WTC11 (cell line): Measurements from ENCODE around the gene ZDHHC7.

ENCODE experiments used
- CREB1 ChIP-seq: sonication (generic); formaldehyde crosslinking; IDR thresholded peaks from 2 replicates; pipeline ENCODE4 v1.8.0; 2023; ENCODE audit warnings: mild to moderate bottlenecking, missing genetic modification reagents
- ESRRA ChIP-seq: sonication (generic); formaldehyde crosslinking; IDR thresholded peaks from 2 replicates; pipeline ENCODE4 v1.8.1; 2022; ENCODE audit warnings: mild to moderate bottlenecking, missing genetic modification reagents, borderline replicate concordance
- FOXJ3 ChIP-seq: sonication (generic); formaldehyde crosslinking; IDR thresholded peaks from 2 replicates; pipeline ENCODE4 v1.9.0; 2021; ENCODE audit warnings: missing genetic modification reagents, mild to moderate bottlenecking, borderline replicate concordance
- FOXK1 ChIP-seq: sonication (generic); formaldehyde crosslinking; IDR thresholded peaks from 2 replicates; pipeline ENCODE4 v1.8.0; 2022; ENCODE audit warnings: mild to moderate bottlenecking, moderate library complexity, missing genetic modification reagents
- FOXP1 ChIP-seq: sonication (generic); formaldehyde crosslinking; IDR thresholded peaks from 2 replicates; pipeline ENCODE4 v1.8.0; 2022; ENCODE audit warnings: missing genetic modification reagents, mild to moderate bottlenecking, moderate library complexity, borderline replicate concordance
- FOXP4 ChIP-seq: sonication (generic); formaldehyde crosslinking; IDR thresholded peaks from 2 replicates; pipeline ENCODE4 v1.8.0; 2022; ENCODE audit warnings: mild to moderate bottlenecking, missing genetic modification reagents
- IRF2 ChIP-seq: sonication (generic); formaldehyde crosslinking; IDR thresholded peaks from 2 replicates; pipeline ENCODE4 v1.8.0; 2022; ENCODE audit warnings: low read depth, missing genetic modification reagents, borderline replicate concordance
- MAX ChIP-seq: sonication (generic); formaldehyde crosslinking; IDR thresholded peaks from 2 replicates; pipeline ENCODE4 v1.8.0; 2022; ENCODE audit warnings: mild to moderate bottlenecking, missing genetic modification reagents
- SMAD4 ChIP-seq: sonication (generic); formaldehyde crosslinking; IDR thresholded peaks from 2 replicates; pipeline ENCODE4 v1.8.0; 2022; ENCODE audit warnings: mild to moderate bottlenecking, missing genetic modification reagents
- SP1 ChIP-seq: sonication (generic); formaldehyde crosslinking; conservative IDR thresholded peaks from 2 replicates; pipeline ENCODE4 v1.8.1; 2022; ENCODE audit warnings: missing genetic modification reagents
- USF2 ChIP-seq: sonication (generic); formaldehyde crosslinking; IDR thresholded peaks from 2 replicates; pipeline ENCODE4 v1.8.1; 2023; ENCODE audit warnings: mild to moderate bottlenecking, missing genetic modification reagents, moderate library complexity
- ZSCAN18 ChIP-seq: fragments of 250-450 bp; sonication (Bioruptor Pico); IDR thresholded peaks from 2 replicates; pipeline ENCODE4 v2.1.2; 2022; ENCODE audit warnings: mild to moderate bottlenecking, moderate library complexity
- TF ChIP-seq, protein P1 (sequence below): fragments of 200-600 bp; IDR thresholded peaks from 2 replicates; pipeline ENCODE4 v1.8.0; 2022; ENCODE audit warnings: antibody characterized with exemption
- TF ChIP-seq, protein P2 (sequence below): sonication (generic); formaldehyde crosslinking; IDR thresholded peaks from 2 replicates; pipeline ENCODE4 v1.8.0; 2023; ENCODE audit warnings: missing genetic modification reagents, mild to moderate bottlenecking, borderline replicate concordance

GRCh38 chr16:85003725-85004586 lies 7.4 kb downstream of the ZDHHC7 start:
- TF ChIP-seq, protein P1, sequence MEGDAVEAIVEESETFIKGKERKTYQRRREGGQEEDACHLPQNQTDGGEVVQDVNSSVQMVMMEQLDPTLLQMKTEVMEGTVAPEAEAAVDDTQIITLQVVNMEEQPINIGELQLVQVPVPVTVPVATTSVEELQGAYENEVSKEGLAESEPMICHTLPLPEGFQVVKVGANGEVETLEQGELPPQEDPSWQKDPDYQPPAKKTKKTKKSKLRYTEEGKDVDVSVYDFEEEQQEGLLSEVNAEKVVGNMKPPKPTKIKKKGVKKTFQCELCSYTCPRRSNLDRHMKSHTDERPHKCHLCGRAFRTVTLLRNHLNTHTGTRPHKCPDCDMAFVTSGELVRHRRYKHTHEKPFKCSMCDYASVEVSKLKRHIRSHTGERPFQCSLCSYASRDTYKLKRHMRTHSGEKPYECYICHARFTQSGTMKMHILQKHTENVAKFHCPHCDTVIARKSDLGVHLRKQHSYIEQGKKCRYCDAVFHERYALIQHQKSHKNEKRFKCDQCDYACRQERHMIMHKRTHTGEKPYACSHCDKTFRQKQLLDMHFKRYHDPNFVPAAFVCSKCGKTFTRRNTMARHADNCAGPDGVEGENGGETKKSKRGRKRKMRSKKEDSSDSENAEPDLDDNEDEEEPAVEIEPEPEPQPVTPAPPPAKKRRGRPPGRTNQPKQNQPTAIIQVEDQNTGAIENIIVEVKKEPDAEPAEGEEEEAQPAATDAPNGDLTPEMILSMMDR: no peak
- no peak for TF ChIP-seq CREB1 (CRISPR knock-in tag)
- no peak for TF ChIP-seq FOXK1 (CRISPR knock-in tag)
- TF ChIP-seq IRF2 (CRISPR knock-in tag): no peak
- no peak for TF ChIP-seq USF2
- TF ChIP-seq SMAD4 (CRISPR knock-in tag): no peak
- no peak for TF ChIP-seq SP1 (CRISPR knock-in tag)
- TF ChIP-seq ZSCAN18 (CRISPR knock-in tag): no peak
- TF ChIP-seq FOXP4: no peak
- no peak for TF ChIP-seq ESRRA (CRISPR knock-in tag)
- TF ChIP-seq, protein P2, sequence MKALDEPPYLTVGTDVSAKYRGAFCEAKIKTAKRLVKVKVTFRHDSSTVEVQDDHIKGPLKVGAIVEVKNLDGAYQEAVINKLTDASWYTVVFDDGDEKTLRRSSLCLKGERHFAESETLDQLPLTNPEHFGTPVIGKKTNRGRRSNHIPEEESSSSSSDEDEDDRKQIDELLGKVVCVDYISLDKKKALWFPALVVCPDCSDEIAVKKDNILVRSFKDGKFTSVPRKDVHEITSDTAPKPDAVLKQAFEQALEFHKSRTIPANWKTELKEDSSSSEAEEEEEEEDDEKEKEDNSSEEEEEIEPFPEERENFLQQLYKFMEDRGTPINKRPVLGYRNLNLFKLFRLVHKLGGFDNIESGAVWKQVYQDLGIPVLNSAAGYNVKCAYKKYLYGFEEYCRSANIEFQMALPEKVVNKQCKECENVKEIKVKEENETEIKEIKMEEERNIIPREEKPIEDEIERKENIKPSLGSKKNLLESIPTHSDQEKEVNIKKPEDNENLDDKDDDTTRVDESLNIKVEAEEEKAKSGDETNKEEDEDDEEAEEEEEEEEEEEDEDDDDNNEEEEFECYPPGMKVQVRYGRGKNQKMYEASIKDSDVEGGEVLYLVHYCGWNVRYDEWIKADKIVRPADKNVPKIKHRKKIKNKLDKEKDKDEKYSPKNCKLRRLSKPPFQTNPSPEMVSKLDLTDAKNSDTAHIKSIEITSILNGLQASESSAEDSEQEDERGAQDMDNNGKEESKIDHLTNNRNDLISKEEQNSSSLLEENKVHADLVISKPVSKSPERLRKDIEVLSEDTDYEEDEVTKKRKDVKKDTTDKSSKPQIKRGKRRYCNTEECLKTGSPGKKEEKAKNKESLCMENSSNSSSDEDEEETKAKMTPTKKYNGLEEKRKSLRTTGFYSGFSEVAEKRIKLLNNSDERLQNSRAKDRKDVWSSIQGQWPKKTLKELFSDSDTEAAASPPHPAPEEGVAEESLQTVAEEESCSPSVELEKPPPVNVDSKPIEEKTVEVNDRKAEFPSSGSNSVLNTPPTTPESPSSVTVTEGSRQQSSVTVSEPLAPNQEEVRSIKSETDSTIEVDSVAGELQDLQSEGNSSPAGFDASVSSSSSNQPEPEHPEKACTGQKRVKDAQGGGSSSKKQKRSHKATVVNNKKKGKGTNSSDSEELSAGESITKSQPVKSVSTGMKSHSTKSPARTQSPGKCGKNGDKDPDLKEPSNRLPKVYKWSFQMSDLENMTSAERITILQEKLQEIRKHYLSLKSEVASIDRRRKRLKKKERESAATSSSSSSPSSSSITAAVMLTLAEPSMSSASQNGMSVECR (CRISPR knock-in tag): no peak
- no peak for TF ChIP-seq FOXJ3 (CRISPR knock-in tag)
- TF ChIP-seq MAX (CRISPR knock-in tag): no peak
- no peak for TF ChIP-seq FOXP1
